CD4-positive, alpha-beta T cell treated with Interleukin-10 for 1 hour (primary cell): Measurements from ENCODE around the gene KIAA0232.
"Not testable (repeated sequence)": the region's sequence is repeated elsewhere in the genome, so short reads cannot be mapped to it uniquely, and the experiment has no call there.

Source experiments
- DNase-seq: peaks from one replicate; pipeline ENCODE4 v3.0.0-alpha.2; 2020

Gene KIAA0232

DNA sequence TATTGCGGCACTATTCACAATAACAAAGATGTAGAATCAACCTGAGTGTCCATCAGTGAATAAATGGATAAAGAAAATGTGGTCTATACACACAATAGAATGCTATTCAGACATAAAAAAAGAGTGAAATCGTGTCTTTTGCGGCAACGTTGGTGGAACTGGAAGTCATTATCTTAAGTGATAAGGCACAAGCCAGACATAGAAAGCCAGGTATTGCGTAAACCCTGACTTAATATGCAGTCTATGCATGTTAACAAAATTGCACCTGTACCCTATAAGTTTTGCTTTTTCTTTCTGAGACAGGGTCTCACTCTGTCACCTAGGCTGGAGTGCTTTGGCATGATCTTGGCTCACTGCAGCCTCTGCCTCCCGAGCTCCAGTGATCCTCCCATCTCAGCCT is 28.6 kb downstream of the KIAA0232 start:
- no peak for DNase-seq

DNA sequence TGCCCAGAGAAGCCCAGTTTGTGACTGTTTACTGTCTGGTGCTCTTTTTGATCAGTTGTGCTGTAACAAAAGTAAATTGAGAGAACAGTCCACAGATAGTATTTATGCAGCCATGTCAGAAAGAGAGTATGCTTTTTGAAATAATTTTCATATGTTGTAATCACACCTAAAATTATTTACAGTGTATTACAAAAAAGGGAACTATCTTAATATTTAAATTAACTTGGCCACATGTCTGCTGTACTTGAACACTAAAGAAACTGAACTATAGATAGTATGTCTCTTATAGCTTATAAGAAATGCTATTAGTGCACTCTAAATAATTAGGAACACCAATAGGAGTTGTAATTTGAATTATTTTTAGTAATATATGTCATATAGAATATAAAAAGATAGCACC is 30.2 kb downstream of the KIAA0232 start:
- no peak for DNase-seq

DNA sequence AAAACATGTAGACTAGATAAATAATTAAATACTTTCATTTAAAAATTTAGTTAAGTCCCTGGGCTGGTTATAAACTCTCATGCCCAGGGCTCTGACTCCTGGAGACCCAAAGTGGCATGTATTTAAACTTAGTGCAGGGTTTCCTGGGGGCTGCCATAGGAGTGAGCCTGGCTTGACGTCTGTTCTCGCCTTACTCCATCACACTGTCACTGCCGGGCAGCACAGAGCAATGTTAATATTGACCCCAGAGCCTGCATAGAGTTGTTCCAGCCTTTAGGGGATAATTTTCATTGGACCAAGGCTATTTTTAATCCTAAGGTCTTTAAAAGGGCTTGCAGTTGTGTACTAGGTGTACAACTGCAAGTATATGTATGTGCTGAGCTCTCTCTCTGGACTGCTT is 31.2 kb downstream of the KIAA0232 start:
- no peak for DNase-seq

DNA sequence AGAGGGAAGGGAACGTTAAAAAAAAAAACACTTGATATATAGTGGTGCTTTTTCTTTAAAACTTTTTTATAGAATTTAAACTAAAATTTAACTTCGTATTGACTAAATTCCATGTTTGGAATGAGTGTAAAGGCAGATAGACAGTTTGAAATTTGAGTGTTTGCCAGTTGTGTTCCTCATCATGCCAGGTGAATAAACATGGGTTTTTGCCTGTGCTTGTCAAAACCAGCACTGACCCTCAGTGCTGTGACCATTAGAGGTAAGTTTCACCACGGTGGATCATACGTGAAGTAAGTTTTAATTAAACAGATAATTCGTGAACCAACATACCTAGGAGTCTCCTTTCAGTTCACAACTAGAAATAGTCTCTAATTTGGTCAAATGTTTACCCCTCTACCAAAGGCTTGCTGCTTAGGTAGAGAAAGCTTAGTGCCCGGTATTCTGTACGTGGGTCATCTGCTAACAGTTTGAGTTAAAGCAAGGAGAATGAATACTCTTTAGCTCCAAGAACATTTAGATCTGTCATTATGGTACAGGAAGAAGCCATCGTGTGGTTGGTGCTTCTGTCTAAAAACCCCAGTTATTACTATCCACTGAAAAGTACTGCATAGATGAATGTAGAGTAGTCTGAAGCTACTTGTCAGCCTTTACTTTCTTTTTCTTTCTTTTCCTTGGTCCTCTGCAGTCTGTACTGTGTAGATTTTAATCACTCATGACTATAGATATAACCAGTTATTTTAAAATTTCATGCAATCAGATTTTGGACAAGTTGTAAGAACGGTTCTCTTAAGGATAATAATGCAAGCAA is 32.7 kb downstream of the KIAA0232 start:
- no peak for DNase-seq

DNA sequence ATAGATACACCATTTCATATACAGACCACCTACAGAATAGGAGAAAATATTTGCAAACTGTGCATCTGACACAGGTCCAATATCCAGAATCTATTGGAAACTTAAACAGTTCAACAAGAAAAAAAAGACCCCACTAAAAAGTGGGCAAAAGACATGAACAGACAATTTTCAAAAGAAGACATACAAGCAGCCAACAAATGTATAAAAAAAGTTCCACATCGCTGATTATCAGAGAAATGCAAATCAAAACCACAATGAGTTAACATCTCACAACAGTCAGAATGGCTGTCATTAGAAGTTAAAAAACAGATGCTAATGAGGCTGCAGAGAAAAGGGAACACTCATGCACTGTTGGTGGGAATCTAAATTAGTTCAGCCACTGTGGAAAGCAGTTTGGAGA is 36.8 kb downstream of the KIAA0232 start:
- DNase-seq, result no peak

DNA sequence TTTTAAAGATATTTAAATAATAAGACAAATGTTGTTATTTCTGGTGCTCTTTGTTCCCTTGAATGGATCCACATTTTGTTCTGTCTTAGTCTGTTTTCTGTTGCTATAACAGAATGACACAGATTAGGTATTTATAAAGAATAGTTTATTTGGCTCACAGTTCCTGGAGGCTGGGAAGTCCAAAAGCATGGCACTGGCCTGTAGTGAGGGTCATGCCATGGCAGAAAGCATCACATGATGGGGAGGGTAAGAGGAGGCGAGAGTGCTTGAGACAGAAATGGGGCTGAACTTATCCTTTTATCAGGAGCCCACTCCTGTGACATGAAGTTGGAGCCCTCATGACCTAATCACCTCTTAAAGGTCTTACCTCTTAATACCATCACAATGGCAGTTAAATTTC is 38.2 kb downstream of the KIAA0232 start:
- no peak for DNase-seq

DNA sequence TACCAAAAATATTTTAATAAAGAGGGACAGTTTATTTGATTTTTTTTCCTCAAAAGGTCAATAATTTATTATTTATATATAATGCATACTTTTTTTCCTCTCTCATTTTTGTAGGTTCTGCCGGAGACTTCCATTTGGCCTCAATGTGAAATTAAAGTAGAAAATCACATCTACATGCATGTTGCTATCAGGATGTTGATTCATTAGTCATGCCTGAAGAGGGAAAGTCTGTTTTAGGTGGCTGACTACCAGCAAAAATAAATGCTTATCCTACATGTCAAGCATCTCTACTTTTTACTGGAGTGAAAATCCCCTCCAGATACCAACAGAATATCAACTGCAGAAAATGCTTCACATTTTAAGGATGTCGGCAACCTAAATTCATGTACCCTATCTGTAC is 41.5 kb downstream of the KIAA0232 start:
- DNase-seq, result no peak

DNA sequence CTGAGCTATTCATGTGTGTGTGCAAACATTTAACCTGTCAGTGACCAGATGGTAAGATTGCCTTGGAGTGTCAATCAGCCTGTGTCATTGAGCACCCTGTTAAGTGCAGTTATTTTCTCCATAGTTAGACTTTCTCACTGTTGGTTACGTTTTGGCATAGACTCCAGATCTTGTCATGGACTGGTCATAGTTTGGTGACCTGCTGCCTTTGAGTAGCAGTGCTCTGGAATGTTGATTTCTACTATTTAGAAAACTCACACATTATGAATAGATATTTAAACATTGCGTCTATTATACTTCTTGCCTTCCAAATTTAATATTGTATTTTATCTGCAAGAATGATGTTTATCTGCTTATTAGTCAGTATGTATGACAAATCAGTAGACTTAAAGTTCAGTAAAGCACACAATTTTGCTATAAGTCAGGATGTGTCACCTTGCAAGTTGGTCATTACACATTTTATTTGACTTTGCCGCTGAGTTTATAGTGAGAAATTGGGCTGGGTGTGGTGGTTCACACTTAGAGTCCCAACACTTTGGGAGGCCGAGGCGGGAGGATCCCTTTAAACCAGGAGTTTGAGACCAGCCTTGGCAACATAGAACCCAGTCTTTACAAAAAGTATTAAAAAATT is 42.4 kb downstream of the KIAA0232 start:
- DNase-seq, result no peak

DNA sequence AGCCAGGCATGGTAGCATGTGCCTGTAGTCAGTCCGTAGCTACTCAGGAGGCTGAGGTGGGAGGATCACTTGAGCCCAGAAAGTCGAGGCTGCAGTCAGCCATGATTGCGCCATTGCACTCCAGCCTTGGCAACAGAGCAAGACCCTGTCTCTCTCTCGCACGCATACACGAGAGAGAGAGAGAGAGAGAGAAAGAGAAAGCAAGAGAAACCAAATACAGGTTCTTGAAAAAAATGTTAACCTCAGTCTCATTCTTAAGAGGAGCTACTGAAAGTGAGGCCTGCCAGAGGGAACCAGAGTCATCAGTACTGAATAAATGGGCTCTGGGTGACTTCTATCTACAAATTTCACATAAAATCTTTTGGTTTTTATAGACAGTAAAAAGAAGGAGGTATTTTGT is 42.9 kb downstream of the KIAA0232 start:
- peak; percentile 9 for DNase-seq

DNA sequence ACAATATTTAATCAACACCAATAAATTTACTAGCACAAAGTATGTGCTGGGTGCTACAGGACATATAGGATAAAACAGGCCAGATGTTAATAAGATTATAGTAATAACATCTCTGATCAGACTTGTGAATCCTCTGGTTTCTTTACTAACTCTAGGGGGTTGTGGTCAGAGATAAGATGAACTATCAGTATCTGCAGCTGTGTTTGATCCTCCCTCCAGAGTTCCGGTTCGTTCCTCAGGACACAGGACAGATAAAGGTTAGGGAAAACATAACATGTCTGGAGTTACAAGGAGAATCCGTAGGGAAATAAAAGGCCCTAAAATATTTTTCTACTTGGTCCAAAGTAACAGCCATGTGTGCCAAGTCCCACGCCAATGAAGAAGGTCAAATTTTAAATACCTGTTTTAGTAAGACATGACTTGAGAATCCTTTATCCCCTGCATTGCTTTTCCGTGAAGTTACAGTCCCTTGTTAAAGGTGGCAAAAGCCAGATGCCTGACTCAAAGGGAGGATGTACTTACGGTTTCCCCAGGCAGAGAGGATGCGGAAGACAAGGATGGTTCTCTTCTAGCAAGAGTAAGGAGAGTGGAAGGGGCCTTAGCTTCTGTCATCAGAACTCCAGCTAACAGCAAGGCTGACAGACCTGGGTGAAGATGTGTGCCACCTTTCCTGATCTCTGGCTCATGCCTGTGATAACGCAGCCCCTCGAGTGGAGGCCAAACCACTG is 44.4 kb downstream of the KIAA0232 start:
- DNase-seq, result no peak

DNA sequence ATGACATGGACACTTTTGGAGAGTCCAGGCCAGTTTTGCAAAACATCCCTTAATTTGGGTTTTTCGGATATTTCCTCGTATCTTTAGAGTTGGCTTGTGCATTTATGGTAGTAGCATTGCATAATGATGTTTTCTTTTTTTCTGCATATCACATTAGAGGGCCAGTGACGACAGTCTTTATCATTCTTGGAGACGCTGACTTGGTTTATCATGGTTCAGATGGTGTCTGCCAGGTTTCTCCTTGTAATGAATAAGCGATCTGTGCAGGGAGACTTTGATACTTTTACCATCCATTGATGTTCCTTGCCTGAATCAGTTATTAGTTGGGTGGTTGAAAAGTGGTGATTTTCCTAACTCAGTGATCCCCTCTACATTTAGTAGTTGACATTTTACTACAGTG is 46.6 kb downstream of the KIAA0232 start:
- no peak for DNase-seq

DNA sequence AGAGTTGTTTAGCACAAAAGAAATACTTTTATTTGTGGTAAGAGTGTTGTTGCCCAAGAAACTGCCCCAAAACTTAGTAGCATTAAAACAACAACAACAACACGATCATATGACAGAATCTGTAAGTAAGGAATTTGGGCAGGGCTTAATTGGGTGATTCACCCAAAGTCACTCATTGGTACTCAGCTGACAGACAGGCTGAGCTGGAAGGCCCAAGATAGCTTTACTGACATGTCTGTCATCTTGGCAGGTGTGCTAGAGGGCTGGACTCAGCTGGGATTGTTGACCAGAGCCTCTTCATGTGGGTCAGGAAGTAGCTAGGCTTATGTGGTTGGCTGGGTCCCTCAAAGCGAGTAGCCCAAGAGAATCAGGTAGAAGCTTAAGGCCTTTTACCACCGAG is 52.3 kb downstream of the KIAA0232 start:
- DNase-seq, result no peak

DNA sequence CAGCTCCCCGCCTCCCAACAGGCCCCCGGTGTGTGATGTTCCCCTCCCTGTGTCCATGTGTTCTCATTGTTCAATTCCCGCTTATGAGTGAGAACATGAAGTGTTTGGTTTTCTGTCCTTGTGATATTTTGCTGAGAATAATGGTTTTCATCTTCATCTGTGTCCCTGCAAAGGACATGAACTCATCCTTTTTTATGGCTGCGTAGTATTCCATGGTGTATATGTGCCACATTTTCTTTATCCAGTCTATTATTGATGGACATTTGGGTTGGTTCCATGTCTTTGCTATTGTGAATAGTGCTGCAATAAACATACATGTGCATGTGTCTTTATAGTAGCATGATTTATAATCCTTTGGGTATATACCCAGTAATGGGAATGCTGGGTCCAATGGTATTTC is 53.1 kb downstream of the KIAA0232 start:
- not testable (repeated sequence) for DNase-seq

DNA sequence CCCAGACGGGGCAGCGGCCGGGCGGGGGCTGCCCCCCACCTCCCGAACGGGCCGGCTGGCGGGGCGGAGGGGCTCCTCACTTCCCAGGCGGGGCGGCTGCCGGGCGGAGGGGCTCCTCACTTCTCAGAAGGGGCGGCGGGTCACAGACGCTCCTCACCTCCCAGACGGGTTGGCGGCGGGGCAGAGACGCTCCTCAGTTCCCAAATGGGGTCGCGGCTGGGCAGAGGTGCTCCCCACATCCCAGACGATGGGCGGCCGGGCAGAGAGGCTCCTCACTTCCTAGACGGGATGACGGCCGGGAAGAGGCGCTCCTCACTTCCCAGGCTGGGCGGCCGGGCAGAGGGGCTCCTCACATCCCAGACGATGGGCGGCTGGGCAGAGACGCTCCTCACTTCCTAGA is 54.6 kb downstream of the KIAA0232 start:
- not testable (repeated sequence) for DNase-seq

DNA sequence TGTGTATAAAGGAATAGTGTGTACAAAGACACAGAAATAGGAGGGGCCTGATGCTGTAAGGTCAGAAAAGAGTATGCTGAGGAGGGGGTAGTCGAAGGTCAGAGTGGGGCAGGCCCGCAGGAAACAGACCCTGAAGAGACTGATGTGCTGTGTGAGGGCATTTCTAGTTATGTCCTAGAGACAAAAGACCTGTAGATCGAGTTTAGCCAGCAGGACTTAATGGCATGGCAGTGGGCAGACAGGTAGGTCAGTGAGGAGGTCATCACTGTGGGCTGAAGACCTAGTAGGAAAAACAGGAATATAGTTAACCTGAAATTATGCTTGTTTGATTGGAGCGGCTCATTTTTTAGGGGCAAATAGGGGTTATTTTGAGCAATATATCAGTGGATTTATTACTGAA is 57.1 kb downstream of the KIAA0232 start:
- no peak for DNase-seq

DNA sequence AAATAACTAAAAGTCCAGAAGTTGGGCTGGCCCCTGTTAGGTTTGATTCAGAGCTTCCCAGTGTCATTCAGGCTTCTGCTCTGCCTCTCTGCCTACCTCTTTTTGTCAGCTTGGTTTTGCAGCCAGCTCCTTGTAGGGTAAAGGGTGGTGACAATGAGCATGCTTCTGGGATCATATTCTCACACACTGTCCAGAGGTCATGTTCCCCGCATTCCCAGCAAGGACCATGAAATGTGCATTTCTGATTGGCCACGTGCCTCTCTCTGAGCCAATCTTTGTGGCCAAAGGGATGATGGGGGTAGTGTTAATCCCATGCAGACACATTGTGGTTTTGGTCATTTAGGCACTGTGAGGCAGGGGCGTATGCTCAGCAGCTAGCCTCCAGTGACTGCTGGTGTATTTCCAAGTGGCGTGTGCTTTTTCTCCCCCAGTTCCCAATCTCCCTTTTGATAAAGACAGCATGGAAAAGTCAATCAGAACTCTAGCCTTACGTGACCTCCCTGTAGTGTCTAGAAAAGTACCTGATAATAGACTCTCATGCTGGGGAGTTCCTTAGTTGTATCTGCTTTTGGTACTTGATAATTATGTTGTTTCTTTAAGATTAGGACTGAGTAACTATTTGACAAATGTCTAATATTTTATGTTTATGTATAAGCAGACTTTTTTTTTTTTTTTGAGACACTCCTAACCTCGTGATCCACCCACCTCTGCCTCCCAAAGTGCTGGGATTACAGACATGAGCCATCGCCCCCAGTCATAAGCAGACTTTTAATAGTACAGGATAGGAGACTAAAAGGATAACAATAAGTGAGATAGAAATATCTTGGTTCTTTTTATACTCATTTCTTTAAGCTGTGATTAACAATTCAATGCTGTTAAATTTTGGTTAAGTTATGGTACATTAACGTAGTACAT is 57.8 kb downstream of the KIAA0232 start:
- DNase-seq, result no peak

DNA sequence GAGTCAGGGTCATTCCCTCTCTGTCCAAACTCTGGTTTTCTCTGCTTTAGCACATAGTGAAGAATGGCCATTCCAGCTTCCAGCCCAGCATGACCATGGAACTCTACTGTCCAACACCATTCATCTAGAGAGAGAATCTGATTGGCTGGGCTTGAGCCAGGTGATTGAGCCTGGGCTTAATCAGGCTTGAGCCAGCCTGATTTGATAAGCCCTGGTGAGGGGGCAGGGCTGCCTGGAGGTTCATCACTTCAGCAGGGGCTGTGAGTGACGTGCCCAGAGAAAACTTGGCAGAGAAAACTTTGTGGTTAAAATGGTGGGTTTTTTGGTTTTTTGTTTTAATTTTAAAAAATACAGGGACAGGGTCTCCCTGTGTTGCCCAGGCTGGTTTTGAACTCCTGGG is 62.5 kb downstream of the KIAA0232 start:
- no peak for DNase-seq

DNA sequence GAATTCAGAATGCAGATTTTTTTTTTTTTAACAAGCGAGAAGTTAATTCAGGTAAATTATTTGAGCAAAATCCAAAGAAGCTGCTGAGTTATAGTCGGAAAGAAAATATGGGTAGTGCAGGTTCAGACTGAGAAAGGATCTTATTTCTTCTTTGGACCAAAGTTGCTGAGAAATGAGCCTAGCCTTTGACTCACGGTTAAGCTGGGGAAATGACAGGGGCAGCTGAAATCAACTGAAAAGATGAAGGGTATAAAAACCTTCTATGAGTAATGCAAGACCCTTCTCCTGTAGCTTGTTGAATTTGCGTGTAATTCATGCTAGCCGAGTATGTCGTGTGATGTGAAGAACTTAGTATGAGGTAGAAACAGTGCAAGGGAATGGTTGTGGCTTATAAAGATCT is 63.0 kb downstream of the KIAA0232 start:
- DNase-seq, result no peak

DNA sequence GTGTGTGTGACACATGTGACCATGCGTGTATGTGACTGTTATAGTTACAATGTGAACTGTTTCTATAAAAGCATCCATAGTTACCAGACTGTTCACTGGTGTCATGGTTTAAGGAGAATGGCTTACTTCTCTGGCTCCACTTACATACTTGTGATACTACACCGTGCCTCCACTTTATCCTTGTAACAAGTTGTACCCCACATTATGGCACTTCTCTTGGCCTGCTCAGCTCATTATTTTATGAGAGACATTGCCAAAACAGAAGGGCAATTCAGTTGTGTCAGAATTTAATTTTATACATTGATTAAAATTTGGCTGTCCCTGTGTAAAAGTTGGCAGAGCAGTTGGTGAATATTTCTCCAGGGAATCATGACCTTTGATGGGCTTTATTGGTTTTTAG is 64.7 kb downstream of the KIAA0232 start:
- DNase-seq, result no peak

DNA sequence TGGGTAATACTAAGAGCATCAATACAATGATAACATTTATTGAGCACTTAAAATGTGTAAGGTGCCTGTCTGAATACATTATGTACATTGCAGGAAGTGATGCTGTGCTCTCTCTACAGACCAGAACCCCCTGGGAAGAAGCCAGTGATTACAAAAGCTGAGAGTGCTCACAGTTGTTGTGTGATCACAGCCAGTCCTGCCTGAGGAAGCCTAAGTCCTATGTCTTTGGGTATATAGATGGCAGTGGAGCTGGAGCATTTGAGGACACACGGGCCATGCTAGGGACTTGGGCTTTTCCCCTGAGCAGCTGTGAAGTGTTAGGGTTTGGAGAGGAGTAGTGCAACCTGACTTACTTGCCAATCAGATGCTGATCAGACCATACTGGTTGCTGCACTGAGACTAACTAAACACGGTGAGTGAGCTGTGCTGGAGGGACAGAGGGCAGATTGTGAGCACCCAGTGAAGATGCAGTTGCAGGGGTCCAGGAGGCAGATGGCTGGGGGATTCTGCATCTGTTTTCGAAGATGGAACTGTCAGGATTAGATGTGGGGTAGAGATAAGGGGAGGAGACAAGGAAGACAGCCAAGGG is 66.3 kb downstream of the KIAA0232 start:
- no peak for DNase-seq

DNA sequence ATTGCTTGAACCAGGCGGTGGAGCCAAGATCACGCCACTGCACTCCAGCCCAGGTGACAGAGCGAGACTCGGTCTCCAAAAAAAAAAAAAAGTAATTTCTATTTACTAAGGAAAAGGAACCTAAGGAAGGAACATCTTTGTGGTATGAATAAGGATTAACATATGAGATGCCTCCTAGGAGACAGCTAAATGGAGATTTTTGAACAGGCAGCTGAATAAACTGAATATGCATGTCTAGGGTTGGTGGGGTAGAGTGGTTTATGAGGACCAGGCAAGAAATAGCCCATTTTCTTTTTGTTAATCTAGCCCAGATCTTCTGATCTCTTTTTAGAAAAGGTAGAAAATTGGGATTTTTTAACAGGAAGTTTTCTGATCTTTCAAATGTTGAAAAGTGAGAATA is 67.2 kb downstream of the KIAA0232 start:
- DNase-seq, result no peak

DNA sequence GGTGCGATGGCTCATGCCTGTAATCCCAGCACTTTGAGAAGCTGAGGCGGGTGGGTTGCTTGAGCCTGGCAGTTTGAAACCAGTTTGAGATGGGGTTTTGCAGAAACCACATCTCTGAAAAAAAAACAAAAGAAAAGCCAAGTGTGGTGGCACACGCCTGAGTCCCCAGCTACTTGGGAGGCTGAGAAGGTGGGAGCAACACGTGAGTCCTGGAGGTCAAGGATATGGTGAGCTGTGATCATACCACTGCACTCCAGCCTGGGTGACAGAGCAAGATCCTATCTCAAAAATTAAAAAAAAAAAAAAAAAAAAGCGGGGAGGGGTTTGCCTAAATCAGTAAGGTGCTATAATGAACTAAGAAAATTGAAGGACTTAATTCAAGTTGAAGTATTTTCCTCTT is 68.9 kb downstream of the KIAA0232 start:
- no peak for DNase-seq

DNA sequence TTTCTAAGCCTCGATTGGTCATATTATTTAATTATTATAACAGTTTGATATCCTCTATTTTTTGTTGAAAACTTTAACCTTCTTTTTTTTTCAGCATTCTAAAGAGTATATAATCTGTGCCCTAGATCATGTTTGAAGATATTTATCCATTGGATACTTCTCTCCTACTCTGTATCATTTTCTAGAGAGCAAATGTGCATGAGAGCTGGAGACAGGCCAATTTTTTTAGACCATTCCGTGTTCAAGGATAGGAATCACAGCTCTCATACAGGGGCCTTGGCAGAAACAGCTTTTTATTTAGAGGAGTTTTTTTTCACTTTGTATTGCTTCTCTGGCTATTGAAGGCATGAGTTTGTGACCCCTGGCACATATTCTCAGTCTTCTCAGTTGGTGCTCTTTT is 69.4 kb downstream of the KIAA0232 start:
- DNase-seq, result no peak
